Endothelial cell of umbilical vein (primary cell): ENCODE data around the gene RASSF10. TPM values are rescaled to one million over a fixed set of nuclear protein-coding genes. Genes with fewer than 3 reads are reported as not detected.

Source experiments
- BruUV-seq: library from RNA; stranded (reverse); fragments of 400-500 nt; replicated peaks from 2 replicates; lab custom pipeline; 2021; lab: Mats Ljungman, UMichigan
- CTCF ChIA-PET: fragments of 300-600, 350-600 bp; sonication (Branson Sonifier 250); formaldehyde crosslinking; loops from one replicate; lab custom pipeline; 2021; ENCODE audit warnings: antibody characterized with exemption, inconsistent platforms; lab: Charles Lee
- POLR2A ChIA-PET: fragments of 300-600, 350-600 bp; sonication (Branson Sonifier 250); formaldehyde crosslinking; loops from one replicate; lab custom pipeline; 2021; ENCODE audit warnings: antibody characterized with exemption, inconsistent platforms; lab: Charles Lee
- DNase-seq: peaks from one replicate; pipeline ENCODE4 v3.0.0-alpha.2; 2011; ENCODE audit warnings: low read depth, low spot score
- FAIRE-seq: peaks from 2 replicates; lab custom pipeline; 2011; peaks lifted over from hg19 to GRCh38; lab: Jason Lieb, UNC
- H2AFZ ChIP-seq: 2 replicates; pipeline ENCODE4 v1.6.0; 2012; ENCODE audit warnings: low read depth, low read length, control low read depth, inconsistent platforms
- H3K27ac ChIP-seq: 2 replicates; pipeline ENCODE4 v1.5.1; 2011; ENCODE audit warnings: low read depth, mild to moderate bottlenecking, control low read depth, low read length, moderate library complexity; ENCODE audit not compliant: insufficient read depth
- H3K27me3 ChIP-seq, 2 experiments: 2 replicates each; pipeline versions ENCODE4 v1.6.0 to v1.6.1; 2011; ENCODE audit warnings: low read length in 2 of 2, mixed read lengths in 1 of 2; ENCODE audit not compliant: control insufficient read depth in 2 of 2, insufficient read depth in 2 of 2
- H3K36me3 ChIP-seq, 2 experiments: 2 replicates in 1 of 2; 3 replicates in 1 of 2; pipeline ENCODE4 v1.5.1; 2011; ENCODE audit warnings: low read length in 2 of 2, mild to moderate bottlenecking in 1 of 2, moderate library complexity in 1 of 2; ENCODE audit not compliant: control insufficient read depth in 2 of 2, insufficient read depth in 2 of 2; ENCODE audit errors: extremely low read depth in 1 of 2
- H3K4me1 ChIP-seq: 3 replicates; pipeline ENCODE4 v1.5.1; 2011; ENCODE audit warnings: mild to moderate bottlenecking, low read length; ENCODE audit not compliant: control insufficient read depth, insufficient read depth; ENCODE audit errors: extremely low read depth
- H3K4me2 ChIP-seq: 2 replicates; pipeline ENCODE4 v1.6.1; 2011; ENCODE audit warnings: low read length, control low read depth, mixed read lengths; ENCODE audit not compliant: insufficient read depth
- H3K4me3 ChIP-seq, 3 experiments: fragments of 200-600 bp in 1 of 3; sonication (generic), shearing (Covaris generic) in 1 of 3; replicated peaks in 1 of 3; 2 replicates each; pipeline ENCODE4 v1.5.1; 2011 to 2016; ENCODE audit warnings: control low read depth in 3 of 3, low read length in 3 of 3, mild to moderate bottlenecking in 2 of 3, inconsistent platforms in 1 of 3, low read depth in 1 of 3, moderate library complexity in 1 of 3; ENCODE audit not compliant: insufficient read depth in 1 of 3
- H3K79me2 ChIP-seq: 2 replicates; pipeline ENCODE4 v1.6.0; 2012; ENCODE audit warnings: low read length, inconsistent platforms; ENCODE audit not compliant: control insufficient read depth, insufficient read depth
- H3K9ac ChIP-seq: replicated peaks from 2 replicates; pipeline ENCODE3; 2011; ENCODE audit warnings: low read length, control low read depth; ENCODE audit not compliant: insufficient read depth; ENCODE audit errors: extremely low read depth
- H3K9me1 ChIP-seq: replicated peaks from 3 replicates; pipeline ENCODE4 v1.6.0; 2011; ENCODE audit warnings: mild to moderate bottlenecking, low read length; ENCODE audit not compliant: control insufficient read depth, insufficient read depth; ENCODE audit errors: extremely low read depth
- H3K9me3 ChIP-seq: replicated peaks from 2 replicates; pipeline ENCODE4 v1.5.1; 2012; ENCODE audit warnings: low read length, inconsistent platforms; ENCODE audit not compliant: control insufficient read depth, insufficient read depth
- H4K20me1 ChIP-seq: replicated peaks from 2 replicates; pipeline ENCODE3; 2011; ENCODE audit warnings: mild to moderate bottlenecking, low read length; ENCODE audit not compliant: control insufficient read depth, insufficient read depth; ENCODE audit errors: extremely low read depth
- EZH2 ChIP-seq: IDR thresholded peaks from 2 replicates; pipeline ENCODE4 v1.6.1; 2012; ENCODE audit warnings: borderline replicate concordance, low read depth, mild to moderate bottlenecking, moderate library complexity, low read length, inconsistent platforms; ENCODE audit not compliant: severe bottlenecking
- FOS ChIP-seq: IDR thresholded peaks from 2 replicates; pipeline ENCODE4 v1.6.1; 2011; ENCODE audit warnings: mild to moderate bottlenecking, low read length, moderate library complexity, borderline replicate concordance; ENCODE audit not compliant: insufficient read depth
- GATA2 ChIP-seq: IDR thresholded peaks from 2 replicates; pipeline ENCODE4 v1.7.0; 2011; ENCODE audit warnings: low read depth, mild to moderate bottlenecking, moderate library complexity, mixed read lengths, low read length; ENCODE audit not compliant: insufficient read length, insufficient read depth
- JUN ChIP-seq: IDR thresholded peaks from 2 replicates; pipeline ENCODE4 v1.6.1; 2011; ENCODE audit warnings: borderline replicate concordance, low read depth; ENCODE audit not compliant: insufficient read length, insufficient read depth
- MYC ChIP-seq: IDR thresholded peaks from one replicate; pipeline ENCODE4 v1.6.1; 2011; ENCODE audit warnings: mild to moderate bottlenecking, low read depth, low read length
- POLR2A ChIP-seq: IDR thresholded peaks from 2 replicates; pipeline ENCODE4 v1.6.1; 2012; ENCODE audit warnings: low read depth, mild to moderate bottlenecking, control low read depth, low read length
- POLR2AphosphoS5 ChIP-seq: IDR thresholded peaks from 2 replicates; pipeline ENCODE4 v1.6.1; 2012; ENCODE audit warnings: low read depth, mild to moderate bottlenecking, control low read depth, low read length, moderate library complexity; ENCODE audit not compliant: insufficient read depth
- dilution Hi-C: fragments of 300-500 bp; cut with MboI; formaldehyde crosslinking; loops from one replicate; pipeline ENCODE4 v1.15.0; 2019; ENCODE audit warnings: low sequenced_read_pairs; ENCODE audit not compliant: extremely low pct_ligation_motif_present
- intact Hi-C: fragments of 100-400 bp; cut with micrococcal nuclease; formaldehyde crosslinking; loops from one replicate; pipeline ENCODE4 v1.10.0; 2022
- polyA plus RNA-seq, 4 experiments: library from polyadenylated mRNA; depleted of rRNA in 3 of 4; stranded (reverse) in 3 of 4; unstranded in 1 of 4; fragments of >200 nt; gene quantifications; 2 replicates each; pipeline versions ENCODE4 v1.2.1 to v1.2.3, GENCODE V29; 2011 to 2012; ENCODE audit warnings: missing spikeins in 1 of 4
- total RNA-seq: library from RNA; stranded (reverse); gene quantifications from 2 replicates; pipeline ENCODE4 v1.2.3, GENCODE V29; 2021
- TF ChIP-seq, protein P1 (sequence below): IDR thresholded peaks from 2 replicates; pipeline ENCODE4 v1.6.1; 2011; ENCODE audit not compliant: insufficient read depth, insufficient read length
- TF ChIP-seq, protein P2 (sequence below), 2 donors: IDR thresholded peaks; 1 replicate in 1 of 2; 2 replicates in 1 of 2; pipeline ENCODE4 v1.5.1; 2011; ENCODE audit warnings: low read length in 2 of 2, mild to moderate bottlenecking in 2 of 2, moderate library complexity in 2 of 2, control low read depth in 1 of 2, inconsistent platforms in 1 of 2, low read depth in 1 of 2; ENCODE audit not compliant: insufficient read depth in 1 of 2; ENCODE audit errors: extremely low read depth in 1 of 2

The RASSF10 gene
- total and polyA plus RNA-seq, 2 donors (not counting 3 experiments of a cell fraction or from before 2014, with no cell fraction given), result 0.03 TPM; not detected in 1

- Histone ChIP-seq H3K36me3 (no peaks in the 10 kb centered on the region), H4K20me1 (no peaks in the 10 kb centered on the region), H3K9ac (no peak overlapping the region), H3K4me3 (no peak overlapping the region), H3K79me2 (no peaks in the 10 kb centered on the region), H3K27ac (no peak overlapping the region), H3K9me3 (no peaks in the 10 kb centered on the region), H3K27me3 (peaks cover 13 to 40% of the 10 kb centered on the region in 2 experiments), H3K4me1 (no peaks in the 10 kb centered on the region), H2AFZ (no peak overlapping the region), H3K4me2 (no peak overlapping the region), H3K9me1 (no peaks in the 10 kb centered on the region)
- dilution Hi-C loops, result no loop called here
- ChIA-PET CTCF (no interaction called here), POLR2A (no interaction called here)
- DNase-seq, result no peak
- FAIRE-seq, result no peak
- intact Hi-C loops, result no loop called here
- TF ChIP-seq, protein P1, sequence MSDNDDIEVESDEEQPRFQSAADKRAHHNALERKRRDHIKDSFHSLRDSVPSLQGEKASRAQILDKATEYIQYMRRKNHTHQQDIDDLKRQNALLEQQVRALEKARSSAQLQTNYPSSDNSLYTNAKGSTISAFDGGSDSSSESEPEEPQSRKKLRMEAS, result no peak
- TF ChIP-seq POLR2A (no peak), GATA2 (no peak), FOS (no peak)
- no TSS peak for BruUV-seq
Observed at GRCh38 chr11:13042873-13043342, 33.8 kb downstream of the RASSF10 start.

DNA sequence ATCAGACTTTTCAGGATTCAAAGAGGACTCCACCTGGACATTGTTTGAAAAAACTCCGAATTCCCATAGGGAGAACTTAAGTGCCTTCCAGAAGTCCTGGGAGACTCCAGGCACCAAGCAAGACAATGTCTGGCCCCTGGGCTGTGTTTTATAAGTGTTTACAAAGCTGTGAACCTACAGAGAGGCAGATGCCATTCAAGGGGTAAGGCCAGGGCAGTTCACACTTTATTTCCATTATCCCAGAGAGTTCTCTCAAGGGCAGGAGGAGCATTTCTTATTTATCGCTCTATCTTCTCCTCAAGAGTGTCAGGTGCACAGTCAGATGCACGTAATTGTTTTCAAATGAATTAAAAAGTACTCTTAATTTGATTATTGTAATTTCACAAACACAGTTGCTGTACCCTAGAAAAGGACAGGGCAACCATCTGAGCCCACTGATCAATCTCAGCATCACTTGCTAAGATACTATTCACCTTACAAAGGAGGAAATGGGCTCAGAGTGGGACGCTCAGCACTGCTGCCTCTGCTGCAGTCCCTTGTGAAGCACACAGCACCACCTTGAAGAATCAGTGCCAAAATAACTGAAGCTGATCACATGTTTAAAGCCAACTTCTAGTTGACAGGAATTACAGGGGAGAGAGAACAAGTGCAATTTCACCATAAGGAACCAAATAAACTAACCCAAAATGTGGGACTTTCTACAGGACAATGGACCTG lies 35.0 kb downstream of the RASSF10 start:
- Histone ChIP-seq H3K9me1 (no peaks in the 10 kb centered on the region), H4K20me1 (no peaks in the 10 kb centered on the region), H3K4me1 (no peaks in the 10 kb centered on the region), H3K4me3 (no peak overlapping the region), H3K9ac (no peak overlapping the region), H3K27me3 (peaks cover 12 to 40% of the 10 kb centered on the region in 2 experiments), H3K36me3 (no peaks in the 10 kb centered on the region), H3K79me2 (no peaks in the 10 kb centered on the region), H2AFZ (no peak overlapping the region), H3K9me3 (no peaks in the 10 kb centered on the region), H3K27ac (no peak overlapping the region), H3K4me2 (no peak overlapping the region)
- dilution Hi-C loops, result no loop called here
- DNase-seq (no peak), FAIRE-seq (no peak)
- no TSS peak for BruUV-seq
- intact Hi-C loops, result no loop called here
- POLR2A ChIA-PET, result no interaction called here
- TF ChIP-seq EZH2 (no peak), POLR2AphosphoS5 (no peak), JUN (no peak), MYC (no peak), POLR2A (no peak), FOS (no peak), GATA2 (no peak)
- TF ChIP-seq, protein P1, result no peak
- TF ChIP-seq, protein P2, sequence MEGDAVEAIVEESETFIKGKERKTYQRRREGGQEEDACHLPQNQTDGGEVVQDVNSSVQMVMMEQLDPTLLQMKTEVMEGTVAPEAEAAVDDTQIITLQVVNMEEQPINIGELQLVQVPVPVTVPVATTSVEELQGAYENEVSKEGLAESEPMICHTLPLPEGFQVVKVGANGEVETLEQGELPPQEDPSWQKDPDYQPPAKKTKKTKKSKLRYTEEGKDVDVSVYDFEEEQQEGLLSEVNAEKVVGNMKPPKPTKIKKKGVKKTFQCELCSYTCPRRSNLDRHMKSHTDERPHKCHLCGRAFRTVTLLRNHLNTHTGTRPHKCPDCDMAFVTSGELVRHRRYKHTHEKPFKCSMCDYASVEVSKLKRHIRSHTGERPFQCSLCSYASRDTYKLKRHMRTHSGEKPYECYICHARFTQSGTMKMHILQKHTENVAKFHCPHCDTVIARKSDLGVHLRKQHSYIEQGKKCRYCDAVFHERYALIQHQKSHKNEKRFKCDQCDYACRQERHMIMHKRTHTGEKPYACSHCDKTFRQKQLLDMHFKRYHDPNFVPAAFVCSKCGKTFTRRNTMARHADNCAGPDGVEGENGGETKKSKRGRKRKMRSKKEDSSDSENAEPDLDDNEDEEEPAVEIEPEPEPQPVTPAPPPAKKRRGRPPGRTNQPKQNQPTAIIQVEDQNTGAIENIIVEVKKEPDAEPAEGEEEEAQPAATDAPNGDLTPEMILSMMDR (IDR thresholded peaks at IDR 0.05; ENCODE audit: extremely low read depth in 1 of 2, insufficient read depth in 1 of 2, low read depth in 1 of 2, low read length in 2 of 2), result no peak
- CTCF ChIA-PET, result no interaction called here
